HepG2 (cell line): ENCODE measurements around the gene PCNX4. TPM values are rescaled to one million over a fixed set of nuclear protein-coding genes. Genes with fewer than 3 reads are reported as not detected.

Experiments
- GMEB2 ChIP-seq: IDR thresholded peaks from 2 replicates; pipeline ENCODE4 v1.6.1; 2016; ENCODE audit warnings: missing biosample characterization, missing genetic modification reagents, low read depth
- HOXA3 ChIP-seq: sonication (generic); formaldehyde crosslinking; IDR thresholded peaks from 2 replicates; pipeline ENCODE4 v1.5.0; 2020; ENCODE audit warnings: missing genetic modification reagents
- HOXA7 ChIP-seq: sonication (generic); formaldehyde crosslinking; IDR thresholded peaks from 2 replicates; pipeline ENCODE4 v1.8.1; 2022; ENCODE audit warnings: mild to moderate bottlenecking, missing genetic modification reagents, moderate library complexity
- KDM3A ChIP-seq: IDR thresholded peaks from 2 replicates; pipeline ENCODE4 v1.6.1; 2018; ENCODE audit warnings: low read depth, missing compliant biosample characterization
- MBD4 ChIP-seq: IDR thresholded peaks from 2 replicates; pipeline ENCODE4 v1.6.1; 2012; ENCODE audit warnings: low read length, inconsistent platforms, borderline replicate concordance
- NR2F6 ChIP-seq, 2 experiments: IDR thresholded peaks; 2 replicates each; pipeline ENCODE4 v1.6.1; 2016; ENCODE audit warnings: antibody characterized with exemption in 1 of 2, mild to moderate bottlenecking in 1 of 2
- SAFB2 ChIP-seq: sonication (generic); formaldehyde crosslinking; IDR thresholded peaks from 2 replicates; pipeline ENCODE4 v1.5.1; 2020; ENCODE audit warnings: missing genetic modification reagents, low read depth, mild to moderate bottlenecking, borderline replicate concordance
- SNRNP70 ChIP-seq: fragments of 200-400 bp; formaldehyde crosslinking; IDR thresholded peaks from 2 replicates; pipeline ENCODE4 v1.6.1; 2017; ENCODE audit warnings: mild to moderate bottlenecking, low read depth, low read length, moderate library complexity
- SP5 ChIP-seq: IDR thresholded peaks from 2 replicates; pipeline ENCODE4 v1.6.1; 2016; ENCODE audit warnings: low read depth, borderline replicate concordance
- SPEN ChIP-seq: sonication (generic); formaldehyde crosslinking; IDR thresholded peaks from 2 replicates; pipeline ENCODE4 v1.5.1; 2020; ENCODE audit warnings: low read depth, mild to moderate bottlenecking, missing genetic modification reagents
- ZBTB43 ChIP-seq: sonication (generic); formaldehyde crosslinking; conservative IDR thresholded peaks from 2 replicates; pipeline ENCODE4 v1.4.0; 2020; ENCODE audit warnings: missing genetic modification reagents
- ZBTB49 ChIP-seq: sonication (generic); formaldehyde crosslinking; IDR thresholded peaks from 2 replicates; pipeline ENCODE4 v1.4.0; 2020; ENCODE audit warnings: missing genetic modification reagents, borderline replicate concordance
- ZMYM3 ChIP-seq: sonication (generic); formaldehyde crosslinking; IDR thresholded peaks from 2 replicates; pipeline ENCODE4 v1.5.1; 2020; ENCODE audit warnings: mild to moderate bottlenecking, missing genetic modification reagents
- ZNF225 ChIP-seq: sonication (generic); formaldehyde crosslinking; IDR thresholded peaks from 2 replicates; pipeline ENCODE4 v1.4.0; 2020; ENCODE audit warnings: mild to moderate bottlenecking, missing genetic modification reagents
- ZNF431 ChIP-seq: sonication (generic); formaldehyde crosslinking; IDR thresholded peaks from 2 replicates; pipeline ENCODE4 v1.9.0; 2022; ENCODE audit warnings: missing genetic modification reagents, low read depth, mild to moderate bottlenecking, borderline replicate concordance
- ZNF432 ChIP-seq: sonication (generic); formaldehyde crosslinking; IDR thresholded peaks from 2 replicates; pipeline ENCODE4 v1.5.0; 2020; ENCODE audit warnings: missing genetic modification reagents, mild to moderate bottlenecking, borderline replicate concordance
- ZNF546 ChIP-seq: sonication (generic); formaldehyde crosslinking; conservative IDR thresholded peaks from 2 replicates; pipeline ENCODE4 v1.8.1; 2023; ENCODE audit warnings: mild to moderate bottlenecking, missing genetic modification reagents
- ZNF614 ChIP-seq: IDR thresholded peaks from 2 replicates; pipeline ENCODE4 v1.6.1; 2018; ENCODE audit warnings: missing biosample characterization, missing genetic modification reagents, inconsistent platforms, borderline replicate concordance
- ZNF768 ChIP-seq: sonication (generic); formaldehyde crosslinking; IDR thresholded peaks from 2 replicates; pipeline ENCODE4 v1.4.0; 2020; ENCODE audit warnings: missing genetic modification reagents
- ZNF780A ChIP-seq: sonication (generic); formaldehyde crosslinking; IDR thresholded peaks from 2 replicates; pipeline ENCODE4 v1.8.0; 2022; ENCODE audit warnings: mild to moderate bottlenecking, missing genetic modification reagents, moderate library complexity
- ZSCAN21 ChIP-seq: sonication (generic); formaldehyde crosslinking; IDR thresholded peaks from 2 replicates; pipeline ENCODE4 v1.8.0; 2022; ENCODE audit warnings: mild to moderate bottlenecking, missing genetic modification reagents, moderate library complexity, borderline replicate concordance
- ZSCAN31 ChIP-seq: sonication (generic); formaldehyde crosslinking; IDR thresholded peaks from 2 replicates; pipeline ENCODE4 v1.5.0; 2020; ENCODE audit warnings: low read depth, mild to moderate bottlenecking, missing genetic modification reagents
- polyA plus RNA-seq, 8 experiments: library from polyadenylated mRNA; depleted of rRNA in 3 of 8; stranded (reverse) in 7 of 8; unstranded in 1 of 8; fragments of >200 nt; fragmentation: Illumina TruSeq in 4 of 8; extraction: Trizol in 4 of 8; gene quantifications; 2 replicates each; pipeline versions ENCODE4 v1.2.1 to v1.2.3, GENCODE V29; 2011 to 2016; ENCODE audit warnings: low read depth in 4 of 8, missing spikeins in 1 of 8, mixed read lengths in 1 of 8; ENCODE audit not compliant: insufficient read depth in 1 of 8
- total RNA-seq, 5 experiments: library from RNA; depleted of rRNA; stranded (reverse); fragments of >200 nt; fragmentation: Illumina TruSeq; extraction: Trizol; gene quantifications; 2 replicates each; pipeline ENCODE4 v1.2.3, GENCODE V29; 2016; ENCODE audit warnings: low read depth in 1 of 5

The PCNX4 gene
- total and polyA plus RNA-seq, 2 of the 13 experiments (the other 11 are each of a cell fraction or from before 2014, with no cell fraction given) = 28.6 to 43.0 TPM

GRCh38 chr14:60164712-60165546, 73.2 kb downstream of the PCNX4 start, which contains the start of gene DHRS7 (continued):
- TF ChIP-seq ZBTB49 (CRISPR knock-in tag) = no peak
- no peak for TF ChIP-seq ZNF546
- TF ChIP-seq SNRNP70 = no peak
- peak; percentile 57; the same call in 1 of the 2 replicates for TF ChIP-seq ZNF225 (CRISPR knock-in tag)
- TF ChIP-seq HOXA7 (CRISPR knock-in tag) = no peak
- no peak; the same call in 1 of the 2 replicates for TF ChIP-seq ZMYM3 (CRISPR knock-in tag)
- TF ChIP-seq ZBTB43 (CRISPR knock-in tag) = no peak
- no peak for TF ChIP-seq KDM3A (CRISPR knock-in tag)
- no peak for TF ChIP-seq ZNF614 (CRISPR knock-in tag)
- TF ChIP-seq ZSCAN21 = peak; percentile 79; the same call in 1 of the 2 replicates
- peak; percentile 61 for TF ChIP-seq HOXA3
- no peak for TF ChIP-seq ZNF431 (CRISPR knock-in tag)
- peak; percentile 67 for TF ChIP-seq SPEN
- TF ChIP-seq MBD4 = no peak
- TF ChIP-seq ZNF780A (CRISPR knock-in tag) = no peak
- no peak for TF ChIP-seq NR2F6 (IDR thresholded peaks at IDR 0.05)
- TF ChIP-seq NR2F6 (CRISPR knock-in tag; IDR thresholded peaks at IDR 0.05) = no peak
- TF ChIP-seq SAFB2 (CRISPR knock-in tag) = no peak
- no peak for TF ChIP-seq GMEB2 (CRISPR knock-in tag)
- TF ChIP-seq ZSCAN31 = peak; percentile 85
- TF ChIP-seq ZNF768 = peak; percentile 83; the same call in 1 of the 2 replicates
- TF ChIP-seq ZNF432 = no peak
- TF ChIP-seq SP5 (CRISPR knock-in tag) = peak; percentile 85
